ENCODE results near the gene NBAS. TPM values are rescaled to one million over a fixed set of nuclear protein-coding genes. Genes with fewer than 3 reads are reported as not detected.

Gene NBAS
- total and polyA plus RNA-seq, 2 of the 4 experiments (the other 2 are of a cell fraction) = 22.3 to 105 TPM

- Histone ChIP-seq H3K4me2 (ENCODE audit: low read depth, low read length) (no peak overlapping the region), H3K36me3 (ENCODE audit: control insufficient read depth, insufficient read depth, low read length) (no peaks in the 10 kb centered on the region), H3K4ac (ENCODE audit: low read depth, low read length) (no peak overlapping the region), H2BK20ac (ENCODE audit: low read depth, low read length) (no peak overlapping the region), H3K23ac (ENCODE audit: low read depth, low read length) (no peak overlapping the region), H3K9me1 (ENCODE audit: insufficient read depth, low read length) (no peaks in the 10 kb centered on the region), H3K4me1 (ENCODE audit: control insufficient read depth, insufficient read depth, low read length) (no peaks in the 10 kb centered on the region), H4K5ac (ENCODE audit: low read depth, low read length) (no peak overlapping the region), H2AFZ (replicated peaks; ENCODE audit: low read length, poor library complexity) (no peak overlapping the region), H2AK9ac (replicated peaks; ENCODE audit: low read depth, low read length, poor library complexity) (no peak overlapping the region), H3K27ac (ENCODE audit: insufficient read depth, low read length) (no peak overlapping the region), H4K91ac (ENCODE audit: insufficient read depth, low read depth, low read length) (no peak overlapping the region), H2BK15ac (ENCODE audit: low read depth, low read length) (no peak overlapping the region), H4K8ac (ENCODE audit: low read depth in 2 of 2, low read length in 2 of 2) (no peak overlapping the region), H3K4me3 (ENCODE audit: insufficient read depth, low read depth, low read length) (no peak overlapping the region), H3K9me3 (ENCODE audit: control insufficient read depth, insufficient read depth, low read length) (no peaks in the 10 kb centered on the region), H4K20me1 (ENCODE audit: insufficient read depth, low read length) (no peaks in the 10 kb centered on the region), H3K14ac (replicated peaks; ENCODE audit: low read depth, low read length) (no peak overlapping the region), H3K79me1 (ENCODE audit: low read depth in 1 of 2, low read length in 2 of 2) (no peaks in the 10 kb centered on the region), H2AK5ac (ENCODE audit: low read depth, low read length) (no peak overlapping the region), H3K9ac (ENCODE audit: low read depth, low read length) (no peak overlapping the region), H3K27me3 (ENCODE audit: control insufficient read depth, insufficient read depth, low read length) (no peaks in the 10 kb centered on the region), H3K56ac (ENCODE audit: extremely low read depth, insufficient read depth, low read length) (no peak overlapping the region), H2BK120ac (ENCODE audit: low read depth, low read length) (no peak overlapping the region), H2BK5ac (ENCODE audit: low read depth, low read length, poor library complexity, severe bottlenecking) (no peak overlapping the region), H3K18ac (ENCODE audit: low read depth, low read length) (no peak overlapping the region)
- intact Hi-C loops (cut with micrococcal nuclease) (no loop called here), dilution Hi-C loops (cut with HindIII; ENCODE audit: low sequenced_read_pairs, unreplicated experiment) (no loop called here), in situ Hi-C loops (cut with MboI; ENCODE audit: low sequenced_read_pairs) (no loop called here)
- ChIA-PET CTCF (no interaction called here), POLR2A (ENCODE audit: unreplicated experiment) (no interaction called here)
- TF ChIP-seq ELK1 (IDR thresholded peaks at IDR 0.05; ENCODE audit: borderline replicate concordance, low read depth, low read length) (no peak), FOS (IDR thresholded peaks at IDR 0.05; ENCODE audit: low read depth, low read length) (no peak), MAFK (IDR thresholded peaks at IDR 0.05; ENCODE audit: low read depth, low read length) (no peak), SMC3 (IDR thresholded peaks at IDR 0.05; ENCODE audit: low read depth, low read length) (no peak), RAD21 (IDR thresholded peaks at IDR 0.05; ENCODE audit: low read length) (no peak), RFX5 (IDR thresholded peaks at IDR 0.05; ENCODE audit: low read depth, low read length) (no peak)
- no peak for DNase-seq
- no peak for ATAC-seq (ENCODE audit: low read depth)
- WGBS, 2 experiments (ENCODE audit: extremely low coverage in 2 of 2, insufficient read length in 1 of 2) = no CpG with 5 or more reads among the region's 4 CpGs
- no TSS peak for BruUV-seq (replicated peaks)
Observed at GRCh38 chr2:15117409-15118050, 443.6 kb downstream of the NBAS start.

Other genes starting within 250 kb of the NBAS start
- 74.9 and 108 TPM in 2 replicates for gene DDX1, start 30.5 kb upstream of the NBAS start, total RNA-seq (2012; rRNA removed)
- 62.9 and 73.6 TPM in 2 replicates for gene DDX1, start 30.5 kb upstream of the NBAS start, polyA plus RNA-seq (2012; rRNA removed)

Measured in IMR-90 (cell line).